Measurements from ENCODE around the gene TCERG1L.

DNA sequence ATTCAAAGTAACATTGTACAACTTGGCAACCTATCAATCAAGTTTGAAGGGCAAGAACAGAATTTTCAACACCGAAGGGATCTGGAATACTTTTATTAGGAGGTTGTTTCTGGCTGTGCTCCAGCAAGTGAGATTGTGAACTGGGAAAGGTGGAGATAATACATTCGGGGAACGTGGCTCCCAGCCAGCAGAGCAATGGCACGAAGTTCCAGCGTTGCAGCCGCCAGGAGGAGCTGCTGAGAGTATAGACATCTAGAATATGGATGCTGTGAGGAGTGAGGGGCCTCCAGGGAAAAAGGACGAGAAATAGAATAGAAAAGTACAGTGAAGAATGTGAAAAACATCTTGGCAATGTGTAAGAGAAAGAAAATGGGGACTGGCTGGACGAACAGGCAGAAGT, 69.5 kb downstream of the TCERG1L start:
- TF ChIP-seq, protein P1, sequence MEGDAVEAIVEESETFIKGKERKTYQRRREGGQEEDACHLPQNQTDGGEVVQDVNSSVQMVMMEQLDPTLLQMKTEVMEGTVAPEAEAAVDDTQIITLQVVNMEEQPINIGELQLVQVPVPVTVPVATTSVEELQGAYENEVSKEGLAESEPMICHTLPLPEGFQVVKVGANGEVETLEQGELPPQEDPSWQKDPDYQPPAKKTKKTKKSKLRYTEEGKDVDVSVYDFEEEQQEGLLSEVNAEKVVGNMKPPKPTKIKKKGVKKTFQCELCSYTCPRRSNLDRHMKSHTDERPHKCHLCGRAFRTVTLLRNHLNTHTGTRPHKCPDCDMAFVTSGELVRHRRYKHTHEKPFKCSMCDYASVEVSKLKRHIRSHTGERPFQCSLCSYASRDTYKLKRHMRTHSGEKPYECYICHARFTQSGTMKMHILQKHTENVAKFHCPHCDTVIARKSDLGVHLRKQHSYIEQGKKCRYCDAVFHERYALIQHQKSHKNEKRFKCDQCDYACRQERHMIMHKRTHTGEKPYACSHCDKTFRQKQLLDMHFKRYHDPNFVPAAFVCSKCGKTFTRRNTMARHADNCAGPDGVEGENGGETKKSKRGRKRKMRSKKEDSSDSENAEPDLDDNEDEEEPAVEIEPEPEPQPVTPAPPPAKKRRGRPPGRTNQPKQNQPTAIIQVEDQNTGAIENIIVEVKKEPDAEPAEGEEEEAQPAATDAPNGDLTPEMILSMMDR (IDR thresholded peaks at IDR 0.05 in 2 of 3, conservative IDR thresholded peaks at IDR 0.05 in 1 of 3; ENCODE audit: insufficient read depth in 2 of 3, low read depth in 1 of 3, low read length in 3 of 3), result peak; percentile 41 to 55 (median 46); a peak in 5 of 6 replicates
- TF ChIP-seq, protein P2, sequence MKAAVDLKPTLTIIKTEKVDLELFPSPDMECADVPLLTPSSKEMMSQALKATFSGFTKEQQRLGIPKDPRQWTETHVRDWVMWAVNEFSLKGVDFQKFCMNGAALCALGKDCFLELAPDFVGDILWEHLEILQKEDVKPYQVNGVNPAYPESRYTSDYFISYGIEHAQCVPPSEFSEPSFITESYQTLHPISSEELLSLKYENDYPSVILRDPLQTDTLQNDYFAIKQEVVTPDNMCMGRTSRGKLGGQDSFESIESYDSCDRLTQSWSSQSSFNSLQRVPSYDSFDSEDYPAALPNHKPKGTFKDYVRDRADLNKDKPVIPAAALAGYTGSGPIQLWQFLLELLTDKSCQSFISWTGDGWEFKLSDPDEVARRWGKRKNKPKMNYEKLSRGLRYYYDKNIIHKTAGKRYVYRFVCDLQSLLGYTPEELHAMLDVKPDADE (conservative IDR thresholded peaks at IDR 0.05; ENCODE audit: control insufficient read depth, low read depth, low read length), result no peak
- TF ChIP-seq TAF1 (IDR thresholded peaks at IDR 0.05; ENCODE audit: control insufficient read depth, extremely low read depth, insufficient read depth, low read length, severe bottlenecking) (no peak), NR4A1 (CRISPR knock-in tag; IDR thresholded peaks at IDR 0.05) (no peak), NR4A1 (tag; IDR thresholded peaks at IDR 0.05) (no peak), TBL1XR1 (IDR thresholded peaks at IDR 0.05; ENCODE audit: low read length in 2 of 2) (no peak)
- TF ChIP-seq, protein P3, sequence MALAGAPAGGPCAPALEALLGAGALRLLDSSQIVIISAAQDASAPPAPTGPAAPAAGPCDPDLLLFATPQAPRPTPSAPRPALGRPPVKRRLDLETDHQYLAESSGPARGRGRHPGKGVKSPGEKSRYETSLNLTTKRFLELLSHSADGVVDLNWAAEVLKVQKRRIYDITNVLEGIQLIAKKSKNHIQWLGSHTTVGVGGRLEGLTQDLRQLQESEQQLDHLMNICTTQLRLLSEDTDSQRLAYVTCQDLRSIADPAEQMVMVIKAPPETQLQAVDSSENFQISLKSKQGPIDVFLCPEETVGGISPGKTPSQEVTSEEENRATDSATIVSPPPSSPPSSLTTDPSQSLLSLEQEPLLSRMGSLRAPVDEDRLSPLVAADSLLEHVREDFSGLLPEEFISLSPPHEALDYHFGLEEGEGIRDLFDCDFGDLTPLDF (CRISPR knock-in tag; IDR thresholded peaks at IDR 0.05), result no peak
